Keratinocyte (primary cell): ENCODE data around the gene HSPA12B.

Experiments
- EZH2 ChIP-seq: IDR thresholded peaks from one replicate; pipeline ENCODE4 v1.6.1; 2012; ENCODE audit warnings: inconsistent platforms, mild to moderate bottlenecking, low read length, moderate library complexity
- TF ChIP-seq, protein P1 (sequence below), 3 experiments: IDR thresholded peaks in 1 of 3; conservative IDR thresholded peaks in 1 of 3; optimal IDR thresholded peaks in 1 of 3; 2 replicates in 2 of 3; 3 replicates in 1 of 3; pipeline versions ENCODE3 to v1.5.1; 2011; ENCODE audit warnings: low read length in 3 of 3, mild to moderate bottlenecking in 3 of 3, moderate library complexity in 2 of 3, control low read depth in 1 of 3, inconsistent platforms in 1 of 3; ENCODE audit not compliant: insufficient read depth in 2 of 3; ENCODE audit errors: extremely low read depth in 1 of 3

DNA sequence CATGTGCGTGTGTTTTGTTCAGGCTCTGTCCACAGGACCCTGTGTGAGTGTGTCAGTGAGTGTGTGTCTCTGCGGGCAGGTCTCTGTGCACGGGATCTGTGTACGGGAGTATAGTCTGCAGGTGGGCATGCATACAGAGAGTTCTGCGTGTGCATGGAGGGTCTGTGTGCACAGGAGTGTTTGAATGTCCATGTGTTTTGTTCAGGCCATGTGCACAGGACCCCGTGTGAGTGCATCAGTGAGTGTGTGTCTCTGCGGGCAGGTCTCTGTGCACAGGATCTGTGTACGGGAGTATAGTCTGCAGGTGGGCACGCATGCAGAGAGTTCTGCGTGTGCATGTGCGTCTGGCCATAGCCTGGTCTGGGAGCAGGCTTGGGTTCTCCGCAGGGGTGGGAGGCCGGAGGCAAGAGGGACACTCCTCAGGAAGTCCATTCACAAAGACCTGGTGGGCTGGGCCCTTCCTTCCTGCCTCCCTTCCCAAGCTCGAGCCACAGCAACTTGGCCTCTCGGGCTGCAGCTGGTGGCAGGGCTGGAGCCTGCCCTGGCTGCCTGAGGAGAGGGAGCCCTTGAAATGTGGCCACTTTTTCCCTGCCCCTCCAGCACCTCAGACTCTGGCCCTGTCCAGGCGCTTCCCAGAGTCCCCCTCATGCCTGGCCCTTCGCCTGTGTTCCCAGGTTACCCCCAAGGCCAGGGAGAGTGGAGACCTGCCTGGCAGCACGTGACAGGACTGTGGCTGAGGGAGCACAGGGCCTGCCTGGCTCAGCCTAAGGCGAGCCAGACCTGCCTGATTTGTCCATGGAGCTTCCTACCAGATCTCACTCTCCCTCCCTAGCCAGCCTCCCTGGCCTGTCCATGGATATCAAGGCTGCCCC, 6.8 kb downstream of the HSPA12B start:
- TF ChIP-seq, protein P1, sequence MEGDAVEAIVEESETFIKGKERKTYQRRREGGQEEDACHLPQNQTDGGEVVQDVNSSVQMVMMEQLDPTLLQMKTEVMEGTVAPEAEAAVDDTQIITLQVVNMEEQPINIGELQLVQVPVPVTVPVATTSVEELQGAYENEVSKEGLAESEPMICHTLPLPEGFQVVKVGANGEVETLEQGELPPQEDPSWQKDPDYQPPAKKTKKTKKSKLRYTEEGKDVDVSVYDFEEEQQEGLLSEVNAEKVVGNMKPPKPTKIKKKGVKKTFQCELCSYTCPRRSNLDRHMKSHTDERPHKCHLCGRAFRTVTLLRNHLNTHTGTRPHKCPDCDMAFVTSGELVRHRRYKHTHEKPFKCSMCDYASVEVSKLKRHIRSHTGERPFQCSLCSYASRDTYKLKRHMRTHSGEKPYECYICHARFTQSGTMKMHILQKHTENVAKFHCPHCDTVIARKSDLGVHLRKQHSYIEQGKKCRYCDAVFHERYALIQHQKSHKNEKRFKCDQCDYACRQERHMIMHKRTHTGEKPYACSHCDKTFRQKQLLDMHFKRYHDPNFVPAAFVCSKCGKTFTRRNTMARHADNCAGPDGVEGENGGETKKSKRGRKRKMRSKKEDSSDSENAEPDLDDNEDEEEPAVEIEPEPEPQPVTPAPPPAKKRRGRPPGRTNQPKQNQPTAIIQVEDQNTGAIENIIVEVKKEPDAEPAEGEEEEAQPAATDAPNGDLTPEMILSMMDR (optimal IDR thresholded peaks at IDR 0.05 in 1 of 3, IDR thresholded peaks at IDR 0.05 in 1 of 3, conservative IDR thresholded peaks at IDR 0.05 in 1 of 3; ENCODE audit: extremely low read depth in 1 of 3, insufficient read depth in 2 of 3, low read length in 3 of 3): no peak
- no peak for TF ChIP-seq EZH2
